Activated CD8-positive, alpha-beta T cell treated with anti-CD3 and anti-CD28 coated beads for 36 hours (primary cell): Measurements from ENCODE around the gene RAB24. TPM values are rescaled to one million over a fixed set of nuclear protein-coding genes. Genes with fewer than 3 reads are reported as not detected.

Experiments
- ATAC-seq: fragments of 200-7000 bp; cut with Tn5 transposase; one replicate; pipeline ENCODE4 v1.10.0; 2021; ENCODE audit warnings: mild to moderate bottlenecking, moderate library complexity
- CTCF ChIA-PET: fragments of 350-600 bp; sonication (Branson Sonifier 250); formaldehyde crosslinking; loops from one replicate; lab custom pipeline; 2021; ENCODE audit warnings: antibody characterized with exemption; lab: Charles Lee
- POLR2A ChIA-PET: fragments of 350-600 bp; sonication (Branson Sonifier 250); formaldehyde crosslinking; loops from one replicate; lab custom pipeline; 2021; ENCODE audit warnings: antibody characterized with exemption; lab: Charles Lee
- DNase-seq: peaks from one replicate; pipeline ENCODE4 v3.0.0-alpha.2; 2020
- H3K27ac Mint-ChIP-seq: one replicate; pipeline ENCODE4 v1.8.0; 2021; ENCODE audit warnings: mild to moderate bottlenecking, mixed read lengths
- H3K27me3 Mint-ChIP-seq: one replicate; pipeline ENCODE4 v1.8.0; 2021; ENCODE audit warnings: mixed read lengths
- H3K36me3 Mint-ChIP-seq: one replicate; pipeline ENCODE4 v1.8.0; 2021; ENCODE audit warnings: low read depth, mixed read lengths
- H3K4me1 Mint-ChIP-seq: one replicate; pipeline ENCODE4 v1.8.0; 2021; ENCODE audit warnings: low read depth, mixed read lengths
- H3K4me3 Mint-ChIP-seq: one replicate; pipeline ENCODE4 v1.8.0; 2021; ENCODE audit warnings: mild to moderate bottlenecking, moderate library complexity, mixed read lengths
- H3K9me3 Mint-ChIP-seq: one replicate; pipeline ENCODE4 v1.8.0; 2021; ENCODE audit warnings: mixed read lengths
- intact Hi-C: fragments of 100-400 bp; cut with micrococcal nuclease; formaldehyde crosslinking; loops from one replicate; pipeline ENCODE4 v1.10.0; 2022
- total RNA-seq, 2 experiments: library from RNA; stranded (reverse); gene quantifications; one replicate each; pipeline ENCODE4 v1.2.3, GENCODE V29; 2021
- TF ChIP-seq, protein P1 (sequence below): fragments of 200-600 bp; IDR thresholded peaks from one replicate; pipeline ENCODE4 v1.8.0; 2022; ENCODE audit warnings: antibody characterized with exemption, mild to moderate bottlenecking

Gene RAB24
- total RNA-seq, 2 experiments from 2014 or later, result 26.6 TPM

- ChIA-PET CTCF (interaction anchor here (1.4 to 2.4 kb wide), 3 partner anchors 17 to 157 kb away, joined by 4 to 9 read pairs (median 4); no protein-coding TSS in a partner anchor), POLR2A (no interaction called here)
- intact Hi-C loops, result no loop called here
- H3K4me1 Mint-ChIP-seq, result no peaks in the 10 kb centered on the region
- H3K27me3 Mint-ChIP-seq, result no peaks in the 10 kb centered on the region
- no peak overlapping the region for H3K4me3 Mint-ChIP-seq
- H3K9me3 Mint-ChIP-seq, result no peaks in the 10 kb centered on the region
- TF ChIP-seq, protein P1, sequence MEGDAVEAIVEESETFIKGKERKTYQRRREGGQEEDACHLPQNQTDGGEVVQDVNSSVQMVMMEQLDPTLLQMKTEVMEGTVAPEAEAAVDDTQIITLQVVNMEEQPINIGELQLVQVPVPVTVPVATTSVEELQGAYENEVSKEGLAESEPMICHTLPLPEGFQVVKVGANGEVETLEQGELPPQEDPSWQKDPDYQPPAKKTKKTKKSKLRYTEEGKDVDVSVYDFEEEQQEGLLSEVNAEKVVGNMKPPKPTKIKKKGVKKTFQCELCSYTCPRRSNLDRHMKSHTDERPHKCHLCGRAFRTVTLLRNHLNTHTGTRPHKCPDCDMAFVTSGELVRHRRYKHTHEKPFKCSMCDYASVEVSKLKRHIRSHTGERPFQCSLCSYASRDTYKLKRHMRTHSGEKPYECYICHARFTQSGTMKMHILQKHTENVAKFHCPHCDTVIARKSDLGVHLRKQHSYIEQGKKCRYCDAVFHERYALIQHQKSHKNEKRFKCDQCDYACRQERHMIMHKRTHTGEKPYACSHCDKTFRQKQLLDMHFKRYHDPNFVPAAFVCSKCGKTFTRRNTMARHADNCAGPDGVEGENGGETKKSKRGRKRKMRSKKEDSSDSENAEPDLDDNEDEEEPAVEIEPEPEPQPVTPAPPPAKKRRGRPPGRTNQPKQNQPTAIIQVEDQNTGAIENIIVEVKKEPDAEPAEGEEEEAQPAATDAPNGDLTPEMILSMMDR, result no peak
- peaks cover 26% of the 10 kb centered on the region for H3K36me3 Mint-ChIP-seq
- no peak for DNase-seq
- H3K27ac Mint-ChIP-seq, result no peak overlapping the region
- ATAC-seq, result no peak
Observed at GRCh38 chr5:177270653-177271052, 32.9 kb downstream of the RAB24 start.

DNA sequence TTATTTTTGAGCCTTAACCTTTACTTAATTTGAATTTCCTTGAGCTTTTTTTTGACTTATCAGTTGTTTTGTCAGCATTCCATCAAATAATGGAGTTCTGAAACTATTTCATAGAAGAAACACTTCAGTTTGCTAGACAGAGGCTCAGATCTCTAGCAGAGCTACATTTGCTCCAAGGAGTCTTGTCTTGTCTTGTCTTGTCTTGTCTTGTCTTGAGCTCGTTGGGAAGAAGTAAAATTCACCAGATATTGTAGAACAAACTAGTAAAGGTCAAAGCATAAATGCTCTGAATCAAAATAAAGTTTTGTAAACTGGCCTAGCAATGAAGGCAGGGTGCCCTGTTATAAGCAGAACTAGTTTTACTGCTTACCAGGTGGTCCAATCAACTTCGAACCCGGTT lies 33.5 kb downstream of the RAB24 start:
- CTCF ChIA-PET, result interaction anchor here (1.4 to 2.4 kb wide), 3 partner anchors 18 to 156 kb away, joined by 4 to 9 read pairs (median 4); no protein-coding TSS in a partner anchor
- ATAC-seq, result no peak
- no peak overlapping the region for H3K27ac Mint-ChIP-seq
- H3K36me3 Mint-ChIP-seq, result peaks cover 23% of the 10 kb centered on the region
- H3K9me3 Mint-ChIP-seq, result no peaks in the 10 kb centered on the region
- DNase-seq, result no peak
- no peaks in the 10 kb centered on the region for H3K4me1 Mint-ChIP-seq
- POLR2A ChIA-PET, result no interaction called here
- intact Hi-C loops, result no loop called here
- TF ChIP-seq, protein P1, result no peak
- H3K27me3 Mint-ChIP-seq, result no peaks in the 10 kb centered on the region
- no peak overlapping the region for H3K4me3 Mint-ChIP-seq

DNA sequence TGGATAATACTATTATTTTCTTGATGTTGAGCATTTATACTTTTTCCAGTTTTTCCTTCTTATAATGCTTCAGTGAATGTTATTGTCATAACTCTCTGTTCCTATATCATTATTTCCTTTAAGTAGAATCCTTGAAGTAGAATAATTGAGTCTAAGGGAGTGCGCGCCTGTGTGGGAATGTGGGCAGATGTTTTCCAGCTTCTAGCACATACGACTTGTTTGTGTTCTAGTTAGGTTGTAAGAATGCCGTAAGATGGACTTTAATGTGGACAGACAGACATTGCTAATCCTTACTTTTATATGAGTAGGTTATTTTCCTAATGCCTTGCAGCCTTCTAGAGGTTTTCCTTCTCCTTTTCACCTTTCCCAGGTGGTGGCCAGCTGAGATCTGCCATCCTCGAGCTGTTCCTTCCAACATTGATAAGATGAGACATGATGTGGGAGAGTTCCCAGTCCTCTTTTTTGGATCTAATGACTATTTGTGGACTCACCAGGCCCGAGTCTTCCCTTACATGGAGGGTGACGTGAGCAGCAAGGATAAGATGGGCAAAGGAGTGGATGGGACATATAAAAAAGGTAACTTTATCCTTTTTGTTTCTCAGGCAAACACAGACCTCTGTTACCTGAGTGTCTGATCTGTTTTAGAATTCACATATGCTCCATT lies 34.2 kb downstream of the RAB24 start:
- no peak overlapping the region for H3K27ac Mint-ChIP-seq
- ChIA-PET CTCF (interaction anchor here (1.4 to 2.4 kb wide), 3 partner anchors 18 to 156 kb away, joined by 4 to 9 read pairs (median 4); no protein-coding TSS in a partner anchor), POLR2A (no interaction called here)
- peaks cover 27% of the 10 kb centered on the region for H3K36me3 Mint-ChIP-seq
- no peak overlapping the region for H3K4me3 Mint-ChIP-seq
- TF ChIP-seq, protein P1, result no peak
- DNase-seq (no peak), ATAC-seq (no peak)
- intact Hi-C loops, result no loop called here
- no peaks in the 10 kb centered on the region for H3K9me3 Mint-ChIP-seq
- H3K4me1 Mint-ChIP-seq, result peaks cover under 1% of the 10 kb centered on the region
- H3K27me3 Mint-ChIP-seq, result no peaks in the 10 kb centered on the region

DNA sequence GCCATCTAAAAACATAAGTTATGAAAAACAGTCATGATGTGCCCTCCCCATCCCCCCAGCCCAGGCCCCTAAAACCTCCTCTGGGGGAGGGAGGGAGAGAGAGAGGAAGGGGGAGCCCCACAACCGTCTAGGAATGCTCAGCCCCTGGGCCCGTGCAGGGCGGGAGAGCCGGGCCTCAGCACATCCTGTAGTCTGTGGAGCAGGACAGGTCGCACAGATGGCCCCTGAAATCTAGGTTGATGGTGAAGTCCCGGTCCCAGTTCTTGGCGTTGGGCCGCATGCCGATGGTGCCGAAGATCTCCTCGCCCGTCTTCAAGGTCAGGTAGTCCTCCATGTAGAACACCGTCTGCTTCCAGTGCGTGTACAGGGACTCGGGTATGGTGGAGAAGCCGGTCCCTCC lies 38.1 kb downstream of the RAB24 start:
- H3K4me1 Mint-ChIP-seq, result peaks cover 3% of the 10 kb centered on the region
- ChIA-PET POLR2A (no interaction called here), CTCF (interaction anchor here (3.5 kb wide), 1 partner anchor 13 kb away, joined by 13 read pairs; no protein-coding TSS in a partner anchor)
- DNase-seq (no peak), ATAC-seq (no peak)
- H3K4me3 Mint-ChIP-seq, result no peak overlapping the region
- TF ChIP-seq, protein P1, result no peak
- intact Hi-C loops, result no loop called here
- no peaks in the 10 kb centered on the region for H3K27me3 Mint-ChIP-seq
- peaks cover 40% of the 10 kb centered on the region for H3K36me3 Mint-ChIP-seq
- H3K27ac Mint-ChIP-seq, result no peak overlapping the region
- no peaks in the 10 kb centered on the region for H3K9me3 Mint-ChIP-seq

DNA sequence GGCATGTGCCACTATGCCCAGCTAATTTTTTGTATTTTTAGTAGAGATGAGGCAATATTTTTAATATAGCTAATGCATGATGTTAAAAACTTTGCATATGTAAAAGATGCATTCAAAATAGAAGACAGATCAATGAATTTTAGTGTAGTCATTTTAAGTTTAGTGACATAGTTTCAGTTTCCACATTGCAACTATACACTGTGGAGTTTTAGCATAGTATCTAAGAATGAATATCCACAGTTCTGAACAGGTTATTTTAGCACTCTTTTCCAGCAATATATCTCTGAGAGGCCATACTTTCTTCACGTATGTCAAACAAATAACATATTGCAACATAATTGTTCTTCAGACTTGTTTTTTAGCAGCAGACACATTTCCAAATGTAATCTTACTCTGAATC lies 39.3 kb downstream of the RAB24 start:
- no peak overlapping the region for H3K4me3 Mint-ChIP-seq
- TF ChIP-seq, protein P1, result no peak
- ChIA-PET POLR2A (interaction anchor here (1.0 to 1.7 kb wide), 2 partner anchors 10 to 19 kb away, joined by 3 to 6 read pairs; no protein-coding TSS in a partner anchor), CTCF (interaction anchor here (0.8 to 3.5 kb wide), 5 partner anchors 12 to 152 kb away, joined by 3 to 13 read pairs (median 6); no protein-coding TSS in a partner anchor)
- no peaks in the 10 kb centered on the region for H3K9me3 Mint-ChIP-seq
- DNase-seq (no peak), ATAC-seq (no peak)
- H3K4me1 Mint-ChIP-seq, result peaks cover 3% of the 10 kb centered on the region
- intact Hi-C loops, result no loop called here
- H3K27me3 Mint-ChIP-seq, result no peaks in the 10 kb centered on the region
- H3K36me3 Mint-ChIP-seq, result peaks cover 43% of the 10 kb centered on the region
- H3K27ac Mint-ChIP-seq, result peak overlapping the region; percentile 30
